HEK293T (cell line): ENCODE data around the gene TRANK1.

Experiments
- BHLHE40 ChIP-seq: fragments of 450-650 bp; IDR thresholded peaks from 2 replicates; pipeline ENCODE4 v1.6.1; 2016; ENCODE audit warnings: mild to moderate bottlenecking, moderate library complexity, borderline replicate concordance
- ELF4 ChIP-seq: fragments of 450-650 bp; IDR thresholded peaks from 2 replicates; pipeline ENCODE4 v1.6.1; 2017; ENCODE audit warnings: antibody characterized with exemption
- FOXA1 ChIP-seq: fragments of 450-650 bp; IDR thresholded peaks from 2 replicates; pipeline ENCODE4 v1.6.1; 2016; ENCODE audit warnings: mild to moderate bottlenecking
- FOXK2 ChIP-seq: fragments of 450-650 bp; IDR thresholded peaks from 2 replicates; pipeline ENCODE4 v1.6.1; 2016; ENCODE audit warnings: mild to moderate bottlenecking
- FOXM1 ChIP-seq: fragments of 450-650 bp; IDR thresholded peaks from 2 replicates; pipeline ENCODE4 v1.6.1; 2017; ENCODE audit warnings: mild to moderate bottlenecking, borderline replicate concordance
- HDGF ChIP-seq: fragments of 450-650 bp; IDR thresholded peaks from 2 replicates; pipeline ENCODE4 v1.6.1; 2017; ENCODE audit warnings: antibody characterized with exemption, borderline replicate concordance
- LEF1 ChIP-seq: fragments of 450-650 bp; IDR thresholded peaks from 2 replicates; pipeline ENCODE4 v1.6.1; 2017; ENCODE audit warnings: mild to moderate bottlenecking, borderline replicate concordance
- NFRKB ChIP-seq: fragments of 450-650 bp; IDR thresholded peaks from 2 replicates; pipeline ENCODE4 v1.6.1; 2016; ENCODE audit warnings: mild to moderate bottlenecking, moderate library complexity
- PKNOX1 ChIP-seq: fragments of 450-650 bp; IDR thresholded peaks from 2 replicates; pipeline ENCODE4 v1.6.1; 2016
- SP1 ChIP-seq: fragments of 450-650 bp; IDR thresholded peaks from 2 replicates; pipeline ENCODE4 v1.6.1; 2017
- SUZ12 ChIP-seq: fragments of 450-650 bp; IDR thresholded peaks from 2 replicates; pipeline ENCODE4 v1.6.1; 2016; ENCODE audit warnings: mild to moderate bottlenecking
- TARDBP ChIP-seq: fragments of 450-650 bp; IDR thresholded peaks from 2 replicates; pipeline ENCODE4 v1.6.1; 2016
- ZNF384 ChIP-seq: fragments of 450-650 bp; IDR thresholded peaks from 2 replicates; pipeline ENCODE4 v1.6.1; 2016

GRCh38 chr3:36907911-36908646 lies 36.8 kb downstream of the TRANK1 start:
- no peak for TF ChIP-seq FOXK2
- TF ChIP-seq FOXA1, result no peak
- no peak for TF ChIP-seq ELF4
- no peak for TF ChIP-seq BHLHE40
- TF ChIP-seq TARDBP, result no peak
- TF ChIP-seq HDGF, result no peak
- TF ChIP-seq FOXM1, result no peak
- no peak for TF ChIP-seq NFRKB
- TF ChIP-seq SP1, result no peak
- no peak for TF ChIP-seq ZNF384
- TF ChIP-seq LEF1, result no peak
- no peak for TF ChIP-seq SUZ12
- no peak for TF ChIP-seq PKNOX1
